Coronary artery (tissue), 2 donors: ENCODE measurements around the gene SPATA21.
"Not testable (repeated sequence)": the region's sequence is repeated elsewhere in the genome, so short reads cannot be mapped to it uniquely, and the experiment has no call there.

ENCODE experiments used
- DNase-seq: peaks from one replicate; pipeline ENCODE4 v3.0.0-alpha.2; 2017; ENCODE audit warnings: low spot score
- H3K27ac ChIP-seq, 2 donors: fragments of 200-600 bp; sonication (generic); one replicate each; pipeline ENCODE4 v1.5.1; 2016 to 2019
- H3K4me3 ChIP-seq: fragments of 200-600 bp; sonication (generic); 2 replicates; pipeline ENCODE4 v1.5.1; 2016; ENCODE audit warnings: mild to moderate bottlenecking, moderate library complexity
- TF ChIP-seq, protein P1 (sequence below): fragments of 200-600 bp; sonication (generic); IDR thresholded peaks from one replicate; pipeline ENCODE4 v1.5.1; 2019; ENCODE audit warnings: antibody characterized with exemption

The SPATA21 gene, protein sequence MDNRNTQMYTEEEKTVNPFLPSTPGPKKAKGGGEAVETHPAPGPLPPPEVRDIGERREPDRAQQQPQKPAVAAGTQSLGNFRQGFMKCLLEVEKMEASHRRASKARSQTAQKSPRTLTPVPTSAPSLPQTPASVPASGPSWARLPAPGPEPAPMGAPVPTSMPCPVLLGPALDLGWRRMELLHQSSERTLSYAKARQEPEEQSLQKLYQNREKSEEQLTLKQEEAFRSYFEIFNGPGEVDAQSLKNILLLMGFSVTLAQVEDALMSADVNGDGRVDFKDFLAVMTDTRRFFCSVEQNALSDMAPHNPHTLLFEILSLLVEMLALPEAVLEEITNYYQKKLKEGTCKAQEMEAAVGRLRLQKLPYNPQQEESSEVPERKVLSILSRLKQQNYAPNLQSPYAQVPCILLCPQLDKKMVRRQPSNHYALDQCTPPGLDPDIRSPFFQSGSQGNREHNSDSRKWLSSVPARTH

DNA sequence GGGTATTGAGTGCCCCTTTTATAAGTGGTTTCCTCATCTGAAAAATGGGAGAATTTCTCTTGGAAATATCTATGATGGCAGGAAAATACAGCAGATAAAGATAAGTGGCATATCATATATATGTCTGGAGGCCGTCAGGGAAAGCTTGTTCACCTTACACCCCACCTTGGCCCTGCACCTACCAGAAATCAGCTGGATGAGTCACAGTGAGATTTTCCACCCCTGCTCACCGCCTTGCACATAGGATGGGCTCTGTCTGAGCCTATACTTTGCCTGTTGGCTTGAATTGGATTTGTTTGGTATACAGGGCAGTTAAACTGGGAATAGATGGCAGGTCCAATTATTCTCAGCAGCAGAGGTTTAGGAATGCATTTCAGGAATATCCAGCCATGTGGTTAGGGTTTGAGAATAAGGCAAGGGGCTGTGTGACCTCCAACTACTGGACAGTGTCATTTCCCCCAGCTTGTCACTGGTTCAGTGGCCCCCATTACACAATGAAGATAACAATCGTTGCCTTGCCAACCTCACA lies at the start of gene SPATA21:
SPATA21 (minus strand) TSS at position 479 of the 529 bp plus-strand sequence. CDS start 6,053 bp downstream, outside the sequence.
- TF ChIP-seq, protein P1, sequence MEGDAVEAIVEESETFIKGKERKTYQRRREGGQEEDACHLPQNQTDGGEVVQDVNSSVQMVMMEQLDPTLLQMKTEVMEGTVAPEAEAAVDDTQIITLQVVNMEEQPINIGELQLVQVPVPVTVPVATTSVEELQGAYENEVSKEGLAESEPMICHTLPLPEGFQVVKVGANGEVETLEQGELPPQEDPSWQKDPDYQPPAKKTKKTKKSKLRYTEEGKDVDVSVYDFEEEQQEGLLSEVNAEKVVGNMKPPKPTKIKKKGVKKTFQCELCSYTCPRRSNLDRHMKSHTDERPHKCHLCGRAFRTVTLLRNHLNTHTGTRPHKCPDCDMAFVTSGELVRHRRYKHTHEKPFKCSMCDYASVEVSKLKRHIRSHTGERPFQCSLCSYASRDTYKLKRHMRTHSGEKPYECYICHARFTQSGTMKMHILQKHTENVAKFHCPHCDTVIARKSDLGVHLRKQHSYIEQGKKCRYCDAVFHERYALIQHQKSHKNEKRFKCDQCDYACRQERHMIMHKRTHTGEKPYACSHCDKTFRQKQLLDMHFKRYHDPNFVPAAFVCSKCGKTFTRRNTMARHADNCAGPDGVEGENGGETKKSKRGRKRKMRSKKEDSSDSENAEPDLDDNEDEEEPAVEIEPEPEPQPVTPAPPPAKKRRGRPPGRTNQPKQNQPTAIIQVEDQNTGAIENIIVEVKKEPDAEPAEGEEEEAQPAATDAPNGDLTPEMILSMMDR = no peak
- Histone ChIP-seq H3K27ac (no peak within 1 kb of the TSS), H3K4me3 (no peak within 1 kb of the TSS)
- DNase-seq = no peak

DNA sequence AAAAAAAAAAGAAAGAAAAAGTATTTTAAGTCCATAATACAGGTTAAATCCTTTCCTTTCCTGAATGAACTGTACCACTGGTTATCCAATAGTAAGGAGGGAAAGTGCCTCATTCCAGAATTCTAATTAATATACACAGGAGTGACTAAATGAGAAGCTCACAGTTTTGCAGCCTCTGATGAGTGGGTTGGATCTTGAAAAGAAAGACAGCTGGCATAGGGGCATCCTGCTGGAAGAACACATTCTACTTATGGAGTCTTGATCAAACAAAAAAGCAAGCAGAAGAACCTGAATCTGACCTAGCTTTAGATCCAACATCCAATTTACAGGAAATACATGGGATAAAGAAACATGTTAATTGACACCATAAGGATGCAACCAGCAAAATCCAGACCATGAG lies 49.8 kb upstream of the SPATA21 start:
- not testable (repeated sequence) for H3K27ac ChIP-seq, H3K4me3 ChIP-seq, DNase-seq

DNA sequence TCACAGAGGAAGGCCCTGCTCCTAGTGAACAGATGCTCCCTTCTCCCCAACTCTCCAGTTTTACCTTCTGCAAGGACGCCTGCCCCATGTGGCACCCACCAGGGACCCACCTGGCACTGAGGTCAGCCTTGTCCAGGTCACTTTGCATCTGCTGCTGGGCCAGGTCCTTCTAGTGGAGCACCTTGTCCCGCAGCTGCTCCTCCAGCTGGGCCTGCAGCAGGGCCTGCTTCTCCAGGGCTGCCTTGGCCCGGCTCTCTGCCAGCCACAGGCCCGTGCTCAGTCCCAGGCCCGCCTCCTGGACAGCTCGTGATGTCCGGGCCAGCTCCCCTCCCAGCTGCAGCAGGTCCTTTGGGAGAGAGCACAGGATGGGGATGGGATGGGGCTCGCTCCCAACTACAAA lies 49.1 kb upstream of the SPATA21 start:
- not testable (repeated sequence) for H3K4me3 ChIP-seq, DNase-seq, H3K27ac ChIP-seq

DNA sequence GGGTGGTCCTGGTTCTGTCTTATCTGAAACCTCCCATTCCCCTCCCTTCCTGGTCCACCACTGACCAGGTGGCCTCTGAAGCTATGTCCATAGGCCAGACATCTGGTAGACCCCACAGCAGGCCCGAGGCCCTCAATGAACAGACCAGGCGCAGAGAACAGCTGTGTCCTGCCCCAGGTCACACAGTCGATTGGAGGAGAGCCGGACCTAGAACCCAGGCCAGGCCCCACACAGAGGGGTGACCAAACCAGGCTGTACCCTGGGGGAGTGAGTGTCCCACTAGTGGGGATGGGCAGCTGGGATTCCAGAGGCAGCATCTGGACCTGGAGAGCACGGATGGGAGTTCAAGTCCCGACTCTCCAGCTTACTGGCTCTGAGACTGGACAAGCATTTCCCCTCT lies 47.7 kb upstream of the SPATA21 start:
- no peak overlapping the region for H3K4me3 ChIP-seq

DNA sequence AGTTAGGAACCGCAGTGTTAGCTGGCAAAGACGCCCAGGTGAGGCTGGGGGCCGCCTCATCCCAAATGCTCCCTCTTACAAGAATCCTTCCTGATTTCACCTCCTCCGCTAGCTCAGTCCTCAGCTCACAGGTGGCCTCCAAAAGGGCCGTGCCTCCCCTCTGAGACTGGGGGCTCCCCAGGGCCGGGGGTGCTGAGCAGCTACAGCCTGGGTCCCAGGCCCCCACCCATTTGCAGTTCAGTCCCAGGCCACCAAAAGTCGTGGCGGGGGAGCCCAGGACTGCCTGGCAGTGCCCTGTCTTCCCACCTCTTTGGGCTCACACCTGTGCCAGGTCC lies 47.2 kb upstream of the SPATA21 start:
- H3K27ac ChIP-seq = no peak overlapping the region
- H3K4me3 ChIP-seq = no peak overlapping the region
- no peak for DNase-seq
- TF ChIP-seq, protein P1 = no peak

More for the DNA sequence above, 47.7 kb upstream of the SPATA21 start:
- no peak overlapping the region for H3K27ac ChIP-seq
- TF ChIP-seq, protein P1 = no peak
- DNase-seq = no peak

DNA sequence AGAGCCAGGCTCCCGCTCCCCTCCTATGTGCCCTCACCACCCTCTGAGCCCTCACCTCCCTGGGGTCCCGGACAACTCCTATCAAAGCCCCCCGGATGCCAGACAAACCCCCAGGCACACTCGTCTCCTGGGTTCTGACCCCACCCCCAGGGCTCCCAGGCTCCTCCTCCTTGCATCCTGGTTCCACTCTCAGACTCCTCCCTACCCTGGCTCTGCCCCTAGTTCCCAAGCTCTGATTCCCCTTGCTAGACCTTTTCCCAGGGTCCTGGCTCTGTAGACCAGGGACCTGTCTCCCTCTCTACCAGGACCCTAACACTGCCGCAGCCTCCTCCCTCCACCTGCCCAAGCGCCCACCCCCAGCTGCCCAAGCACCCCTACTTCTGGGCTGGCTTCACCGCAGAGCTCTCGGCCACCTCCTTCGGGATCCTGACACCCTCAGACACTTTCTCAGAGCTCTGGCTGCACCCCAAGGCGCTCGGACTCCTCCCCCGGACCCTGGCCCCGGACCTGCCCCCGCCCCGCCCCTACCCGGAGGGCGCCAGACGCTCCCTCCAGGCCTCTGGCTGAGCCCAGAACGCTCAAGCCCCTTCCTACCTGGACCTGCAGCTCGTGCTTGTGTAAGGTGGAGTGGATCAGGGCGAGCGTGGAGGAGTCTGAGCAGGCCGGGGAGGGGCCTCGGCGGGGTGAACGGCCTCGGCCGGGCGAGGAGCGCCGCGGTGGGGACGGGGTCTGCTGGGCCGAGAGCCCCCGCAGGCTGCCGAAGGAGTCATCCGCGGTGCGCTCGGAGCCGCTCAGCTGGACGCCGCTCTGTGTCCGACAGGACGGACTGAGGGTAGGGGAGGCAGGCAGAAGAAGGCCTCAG lies 46.6 kb upstream of the SPATA21 start:
- H3K4me3 ChIP-seq, H3K27ac ChIP-seq, DNase-seq: not testable (repeated sequence)

DNA sequence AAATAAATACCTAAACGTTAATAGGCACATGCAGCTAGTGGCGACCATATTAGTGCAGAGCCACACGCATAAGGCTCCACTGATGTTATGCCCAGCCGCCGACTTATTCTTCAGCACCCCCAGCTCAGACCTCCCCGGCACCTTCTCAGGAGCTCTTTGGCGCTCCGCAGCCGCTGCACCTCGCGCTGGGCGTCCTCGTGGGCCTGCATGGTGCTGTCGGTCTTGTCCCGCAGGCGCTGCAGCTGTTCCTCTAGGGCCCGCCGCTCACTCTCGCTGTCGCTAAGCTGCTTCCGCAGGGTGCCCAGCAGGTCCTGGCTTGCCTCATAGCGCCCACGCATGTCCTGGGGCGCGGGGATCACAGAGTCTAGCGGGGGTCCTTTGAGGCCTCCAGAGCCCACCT lies 45.9 kb upstream of the SPATA21 start:
- H3K4me3 ChIP-seq, H3K27ac ChIP-seq, DNase-seq: not testable (repeated sequence)

DNA sequence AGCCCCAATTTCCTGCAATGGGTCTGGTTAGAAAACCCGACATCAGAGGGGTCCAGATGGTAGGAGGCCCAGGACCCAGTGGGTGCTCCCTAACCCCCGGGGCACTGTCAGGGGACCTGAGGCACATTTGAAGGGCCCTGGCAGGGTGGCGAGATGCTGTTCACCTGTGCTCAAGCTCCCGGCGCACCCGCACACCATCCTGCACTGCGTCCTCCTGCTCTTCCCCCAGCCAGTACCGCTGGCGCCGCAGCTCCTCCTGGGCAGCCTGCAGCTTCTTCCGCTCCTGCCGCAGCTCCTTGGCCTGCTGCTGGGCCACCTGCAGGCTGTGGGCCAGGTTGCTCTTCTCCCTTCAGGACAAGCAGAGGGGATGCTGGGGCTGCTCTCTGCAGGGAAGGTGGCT lies 40.9 kb upstream of the SPATA21 start:
- H3K27ac ChIP-seq = no peak overlapping the region
- no peak overlapping the region for H3K4me3 ChIP-seq
- no peak for DNase-seq
- TF ChIP-seq, protein P1 = no peak

DNA sequence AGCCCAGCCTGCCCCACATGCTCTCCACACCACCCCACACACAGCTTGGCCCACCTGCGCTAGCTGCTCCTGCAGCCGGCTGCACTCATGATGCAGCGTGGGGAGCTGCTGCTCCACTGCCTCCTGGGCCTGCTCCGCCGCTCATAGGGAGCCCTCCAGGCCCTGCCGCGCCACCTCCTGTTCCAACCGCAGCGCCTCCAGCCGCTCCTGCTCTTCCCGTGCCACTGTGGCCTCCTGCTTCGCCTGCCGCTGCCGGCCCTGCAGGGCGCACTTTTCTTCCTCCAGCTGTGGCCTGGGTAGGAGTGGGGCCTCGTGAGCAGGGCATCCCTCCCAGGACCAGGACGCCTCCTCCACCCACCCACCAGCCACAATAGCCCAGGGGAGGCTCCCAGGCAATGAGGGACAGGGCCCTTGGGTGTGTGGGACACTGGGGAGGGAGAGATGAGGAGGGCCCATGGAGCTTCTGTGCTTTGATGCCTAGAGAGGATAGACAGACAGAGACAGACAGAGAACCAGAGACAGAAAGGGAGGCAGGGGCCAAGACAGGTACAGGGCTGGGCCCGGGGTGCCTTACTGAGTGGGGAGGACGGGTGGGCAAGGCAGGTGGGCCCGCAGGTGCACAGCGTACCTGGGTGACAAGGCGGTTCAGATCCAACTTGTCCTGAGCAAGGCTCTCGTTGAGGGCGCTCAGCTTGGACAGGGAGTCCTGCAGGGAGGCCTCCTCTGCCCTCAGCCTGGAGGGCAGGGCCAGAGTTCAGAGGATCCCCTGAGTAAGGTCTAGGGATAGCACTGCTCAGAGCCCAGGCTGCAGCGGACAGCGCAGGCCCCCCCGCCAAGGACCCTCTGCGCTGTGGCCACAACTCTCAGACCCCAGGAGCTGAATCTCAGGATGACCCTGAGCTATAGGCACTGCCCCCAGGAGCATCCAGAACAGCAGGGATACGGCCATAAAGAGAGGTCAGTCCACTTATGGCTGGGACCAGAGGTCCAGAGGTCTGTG lies 38.8 kb upstream of the SPATA21 start:
- DNase-seq = not testable (repeated sequence)

DNA sequence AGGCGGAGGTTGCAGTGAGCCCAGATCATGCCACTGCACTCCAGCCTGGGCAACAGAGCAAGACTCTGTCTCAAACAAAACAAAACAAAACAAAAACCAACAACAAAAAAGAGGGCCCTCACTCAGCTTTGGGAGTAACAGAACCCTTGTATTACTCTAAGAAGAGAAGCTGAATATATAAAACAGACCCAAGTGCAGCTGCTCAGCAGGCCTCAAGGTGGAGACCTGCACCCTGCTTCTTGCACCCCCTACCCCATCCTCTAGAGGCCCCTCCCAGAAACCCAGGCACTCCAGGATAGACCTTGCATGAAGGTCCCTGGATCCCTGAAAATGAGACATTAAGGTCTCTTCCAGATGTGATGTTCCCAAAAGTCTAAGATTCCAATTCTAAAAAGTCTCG lies 37.7 kb upstream of the SPATA21 start:
- not testable (repeated sequence) for H3K4me3 ChIP-seq, DNase-seq

More for the DNA sequence above, 38.8 kb upstream of the SPATA21 start:
- H3K27ac ChIP-seq, H3K4me3 ChIP-seq: not testable (repeated sequence)

More for the DNA sequence above, 37.7 kb upstream of the SPATA21 start:
- not testable (repeated sequence) for H3K27ac ChIP-seq
